Fibroblast of lung (primary cell): ENCODE measurements around the gene CCDC12. TPM values are rescaled to one million over a fixed set of nuclear protein-coding genes. Genes with fewer than 3 reads are reported as not detected.

Experiments
- DNase-seq, 2 donors: peaks; one replicate each; pipeline versions ENCODE4 v3.0.0 to v3.0.0-alpha.2; 2010; ENCODE audit warnings: low read depth in 2 of 2
- H2AFZ ChIP-seq: 2 replicates; pipeline ENCODE4 v1.5.1; 2012; ENCODE audit warnings: low read length, control low read depth, inconsistent platforms
- H3K27ac ChIP-seq: 2 replicates; pipeline ENCODE4 v1.5.1; 2011; ENCODE audit warnings: low read length, control low read depth; ENCODE audit not compliant: insufficient read depth
- H3K27me3 ChIP-seq: 2 replicates; pipeline ENCODE4 v1.5.1; 2011; ENCODE audit warnings: mild to moderate bottlenecking, low read length; ENCODE audit not compliant: control insufficient read depth, insufficient read depth
- H3K36me3 ChIP-seq: 2 replicates; pipeline ENCODE4 v1.5.1; 2011; ENCODE audit warnings: low read length; ENCODE audit not compliant: control insufficient read depth, insufficient read depth
- H3K4me1 ChIP-seq: 2 replicates; pipeline ENCODE4 v1.5.1; 2011; ENCODE audit warnings: low read length; ENCODE audit not compliant: control insufficient read depth, insufficient read depth; ENCODE audit errors: extremely low read depth
- H3K4me2 ChIP-seq: 2 replicates; pipeline ENCODE4 v1.5.1; 2011; ENCODE audit warnings: low read length, control low read depth; ENCODE audit not compliant: insufficient read depth; ENCODE audit errors: extremely low read depth
- H3K4me3 ChIP-seq, 4 experiments: fragments of 200-600 bp in 1 of 4; sonication (generic) in 1 of 4; replicated peaks in 1 of 4; 2 replicates each; pipeline ENCODE4 v1.5.1; 2011 to 2016; ENCODE audit warnings: low read length in 4 of 4, low read depth in 3 of 4, mild to moderate bottlenecking in 3 of 4, control low read depth in 2 of 4, inconsistent platforms in 1 of 4, mixed read lengths in 1 of 4; ENCODE audit not compliant: insufficient read depth in 1 of 4; ENCODE audit errors: control extremely low read depth in 1 of 4
- H3K79me2 ChIP-seq: 2 replicates; pipeline ENCODE4 v1.5.1; 2012; ENCODE audit warnings: mild to moderate bottlenecking, low read length, inconsistent platforms; ENCODE audit not compliant: control insufficient read depth, insufficient read depth
- H3K9ac ChIP-seq: 2 replicates; pipeline ENCODE4 v1.5.1; 2011; ENCODE audit warnings: mild to moderate bottlenecking, low read length, control low read depth; ENCODE audit not compliant: insufficient read depth
- H3K9me3 ChIP-seq: 2 replicates; pipeline ENCODE4 v1.5.1; 2012; ENCODE audit warnings: low read depth, low read length; ENCODE audit not compliant: control insufficient read depth, insufficient read depth
- H4K20me1 ChIP-seq: 2 replicates; pipeline ENCODE4 v1.5.1; 2011; ENCODE audit warnings: low read length; ENCODE audit not compliant: control insufficient read depth, insufficient read depth; ENCODE audit errors: extremely low read depth
- EZH2 ChIP-seq: IDR thresholded peaks from 2 replicates; pipeline ENCODE4 v1.5.1; 2012; ENCODE audit warnings: low read length, control low read depth, mild to moderate bottlenecking; ENCODE audit errors: missing control alignments
- polyA plus RNA-seq, 2 donors: library from polyadenylated mRNA; depleted of rRNA in 1 of 2; stranded (reverse) in 1 of 2; unstranded in 1 of 2; fragments of >200 nt; gene quantifications; 2 replicates each; pipeline ENCODE4 v1.2.1, GENCODE V29; 2011 to 2012; ENCODE audit warnings: missing spikeins in 1 of 2
- total RNA-seq: library from RNA; depleted of rRNA; stranded (reverse); fragments of >200 nt; gene quantifications from 2 replicates; pipeline ENCODE4 v1.2.1, GENCODE V29; 2014
- TF ChIP-seq, protein P1 (sequence below), 2 donors: IDR thresholded peaks in 1 of 2; conservative IDR thresholded peaks in 1 of 2; 1 replicate in 1 of 2; 2 replicates in 1 of 2; pipeline ENCODE4 v1.5.1; 2011 to 2012; ENCODE audit warnings: low read length in 2 of 2, control low read depth in 1 of 2, inconsistent platforms in 1 of 2, low read depth in 1 of 2, mild to moderate bottlenecking in 1 of 2

CCDC12 gene
- total and polyA plus RNA-seq, 2 donors (not counting 1 experiment from before 2014, with no cell fraction given), result 28.0 to 29.2 TPM

DNA sequence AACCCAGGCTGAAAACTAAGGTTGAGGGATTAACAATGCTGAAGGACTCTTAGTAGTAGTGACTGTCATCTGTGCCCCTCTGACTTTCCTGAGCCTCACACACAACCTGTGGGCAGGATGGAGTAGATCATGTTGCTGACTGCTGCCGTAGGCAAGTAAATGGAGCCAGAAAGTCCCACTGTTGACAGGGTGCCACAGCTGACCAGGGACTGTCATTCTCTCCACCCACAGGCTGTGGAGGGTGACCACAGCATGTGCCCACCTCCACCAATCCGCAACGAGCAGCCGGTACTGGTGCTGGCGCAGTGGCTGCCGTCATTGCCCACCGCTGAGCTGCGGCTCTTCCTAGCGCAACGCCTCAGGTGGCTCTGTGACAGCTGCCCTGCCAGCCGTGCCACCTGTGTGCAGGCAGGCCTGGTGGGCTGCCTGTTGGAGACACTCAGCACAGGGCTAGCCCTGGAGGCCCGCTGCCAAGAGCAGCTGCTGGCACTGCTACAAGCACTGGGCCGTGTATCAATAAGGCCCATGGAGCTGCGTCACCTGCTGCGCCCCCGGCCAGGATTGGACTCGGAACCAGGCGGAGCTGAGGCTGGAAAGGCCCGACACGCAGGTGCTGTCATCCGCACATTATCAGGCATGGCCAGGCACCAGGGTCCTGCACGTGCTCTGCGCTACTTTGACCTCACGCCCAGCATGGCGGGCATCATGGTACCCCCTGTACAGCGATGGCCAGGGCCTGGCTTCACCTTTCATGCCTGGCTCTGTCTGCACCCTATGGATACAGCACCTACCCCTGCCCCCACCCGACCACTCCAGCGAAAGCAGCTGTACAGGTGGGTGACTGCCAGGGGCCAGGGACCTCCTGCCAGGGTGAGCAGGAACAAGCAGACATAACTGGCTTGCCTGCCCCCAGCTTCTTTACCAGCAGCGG, 18.5 kb upstream of the CCDC12 start:
- no peak overlapping the region for H3K27ac ChIP-seq
- H3K36me3 ChIP-seq, result no peaks in the 10 kb centered on the region
- no peak overlapping the region for H3K4me3 ChIP-seq
- H3K27me3 ChIP-seq, result no peaks in the 10 kb centered on the region
- H3K4me1 ChIP-seq, result no peaks in the 10 kb centered on the region
- H3K4me2 ChIP-seq, result no peak overlapping the region
- DNase-seq, result no peak
- no peaks in the 10 kb centered on the region for H3K79me2 ChIP-seq
- H4K20me1 ChIP-seq, result no peaks in the 10 kb centered on the region
- no peak overlapping the region for H2AFZ ChIP-seq
- H3K9ac ChIP-seq, result no peak overlapping the region
- TF ChIP-seq, protein P1, sequence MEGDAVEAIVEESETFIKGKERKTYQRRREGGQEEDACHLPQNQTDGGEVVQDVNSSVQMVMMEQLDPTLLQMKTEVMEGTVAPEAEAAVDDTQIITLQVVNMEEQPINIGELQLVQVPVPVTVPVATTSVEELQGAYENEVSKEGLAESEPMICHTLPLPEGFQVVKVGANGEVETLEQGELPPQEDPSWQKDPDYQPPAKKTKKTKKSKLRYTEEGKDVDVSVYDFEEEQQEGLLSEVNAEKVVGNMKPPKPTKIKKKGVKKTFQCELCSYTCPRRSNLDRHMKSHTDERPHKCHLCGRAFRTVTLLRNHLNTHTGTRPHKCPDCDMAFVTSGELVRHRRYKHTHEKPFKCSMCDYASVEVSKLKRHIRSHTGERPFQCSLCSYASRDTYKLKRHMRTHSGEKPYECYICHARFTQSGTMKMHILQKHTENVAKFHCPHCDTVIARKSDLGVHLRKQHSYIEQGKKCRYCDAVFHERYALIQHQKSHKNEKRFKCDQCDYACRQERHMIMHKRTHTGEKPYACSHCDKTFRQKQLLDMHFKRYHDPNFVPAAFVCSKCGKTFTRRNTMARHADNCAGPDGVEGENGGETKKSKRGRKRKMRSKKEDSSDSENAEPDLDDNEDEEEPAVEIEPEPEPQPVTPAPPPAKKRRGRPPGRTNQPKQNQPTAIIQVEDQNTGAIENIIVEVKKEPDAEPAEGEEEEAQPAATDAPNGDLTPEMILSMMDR (conservative IDR thresholded peaks at IDR 0.05 in 1 of 2, IDR thresholded peaks at IDR 0.05 in 1 of 2; ENCODE audit: low read depth in 1 of 2, low read length in 2 of 2), result no peak
- TF ChIP-seq EZH2, result no peak
- no peaks in the 10 kb centered on the region for H3K9me3 ChIP-seq

DNA sequence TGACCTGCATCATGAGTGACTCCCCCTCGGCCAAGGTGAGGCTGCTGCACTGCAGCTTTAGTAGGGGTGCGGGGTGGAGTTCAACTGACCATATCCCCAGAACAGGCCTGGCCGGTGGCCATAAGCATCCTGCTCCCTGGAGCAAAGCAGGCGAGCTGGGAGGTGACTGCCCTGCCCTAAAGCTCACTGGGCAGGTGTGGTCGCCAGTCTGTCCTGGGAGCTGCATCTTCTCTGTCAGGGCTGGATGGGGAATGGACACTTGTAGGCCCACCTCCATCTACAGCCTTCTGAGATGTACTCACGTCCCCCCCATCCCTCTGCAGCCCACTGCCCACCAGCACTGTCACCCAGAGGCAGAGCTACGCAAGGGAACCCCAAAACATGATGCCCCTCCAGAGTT, 17.4 kb upstream of the CCDC12 start:
- Histone ChIP-seq H2AFZ (no peak overlapping the region), H3K27ac (no peak overlapping the region), H3K4me3 (no peak overlapping the region), H4K20me1 (no peaks in the 10 kb centered on the region), H3K27me3 (no peaks in the 10 kb centered on the region), H3K9ac (no peak overlapping the region), H3K9me3 (no peaks in the 10 kb centered on the region), H3K4me1 (no peaks in the 10 kb centered on the region), H3K4me2 (no peak overlapping the region), H3K36me3 (no peaks in the 10 kb centered on the region), H3K79me2 (no peaks in the 10 kb centered on the region)
- DNase-seq, result no peak
- no peak for TF ChIP-seq EZH2
- TF ChIP-seq, protein P1 (conservative IDR thresholded peaks at IDR 0.05 in 1 of 2, IDR thresholded peaks at IDR 0.05 in 1 of 2; ENCODE audit: low read depth in 1 of 2, low read length in 2 of 2), result no peak

DNA sequence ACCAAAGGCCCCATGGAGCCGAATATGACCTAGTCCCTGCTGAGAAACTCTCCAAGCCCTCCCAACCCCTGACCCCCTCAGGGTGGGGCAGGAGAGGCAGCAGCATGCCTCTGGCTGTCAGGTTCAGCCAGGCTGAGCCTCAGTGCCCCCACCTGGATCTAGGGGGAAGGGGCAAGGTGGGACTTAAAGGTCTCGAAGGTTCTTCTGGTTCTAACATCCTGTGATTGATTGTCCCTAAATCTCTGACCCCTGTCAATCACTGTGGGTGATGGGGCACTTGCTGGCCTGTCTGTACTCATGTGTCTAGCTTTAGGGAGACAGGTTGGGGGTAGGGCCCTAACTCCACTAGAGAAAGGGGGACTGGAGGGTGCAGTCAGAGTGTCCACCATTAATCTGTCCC, 16.7 kb upstream of the CCDC12 start:
- no peak overlapping the region for H3K27ac ChIP-seq
- H3K79me2 ChIP-seq, result no peaks in the 10 kb centered on the region
- TF ChIP-seq, protein P1 (conservative IDR thresholded peaks at IDR 0.05 in 1 of 2, IDR thresholded peaks at IDR 0.05 in 1 of 2; ENCODE audit: low read depth in 1 of 2, low read length in 2 of 2), result no peak
- TF ChIP-seq EZH2, result no peak
- H3K27me3 ChIP-seq, result no peaks in the 10 kb centered on the region
- no peaks in the 10 kb centered on the region for H4K20me1 ChIP-seq
- H2AFZ ChIP-seq, result no peak overlapping the region
- H3K4me1 ChIP-seq, result no peaks in the 10 kb centered on the region
- H3K4me2 ChIP-seq, result no peak overlapping the region
- no peak overlapping the region for H3K9ac ChIP-seq
- no peaks in the 10 kb centered on the region for H3K36me3 ChIP-seq
- H3K9me3 ChIP-seq, result no peaks in the 10 kb centered on the region
- no peak overlapping the region for H3K4me3 ChIP-seq
- no peak for DNase-seq
